NCI-H1417 (cell line): ENCODE results near the gene NUDCD3.
"Not testable (repeated sequence)": the region's sequence is repeated elsewhere in the genome, so short reads cannot be mapped to it uniquely, and the experiment has no call there.

Experiments
- DNase-seq, 3 experiments: peaks; one replicate each; lab custom pipeline; 2025; lab: John Stamatoyannopoulos, UW

The NUDCD3 gene

GRCh38 chr7:44517175-44517574 is 26.7 kb upstream of the NUDCD3 start:
- DNase-seq = no peak

- no peak for DNase-seq
Observed at GRCh38 chr7:44515590-44516268, 25.3 kb upstream of the NUDCD3 start.

GRCh38 chr7:44512736-44513135 is 22.3 kb upstream of the NUDCD3 start:
- no peak for DNase-seq

- DNase-seq = no peak
Observed at GRCh38 chr7:44511863-44512468, 21.5 kb upstream of the NUDCD3 start.

GRCh38 chr7:44511236-44511635 is 20.8 kb upstream of the NUDCD3 start:
- no peak for DNase-seq

GRCh38 chr7:44508328-44509030 is 18.0 kb upstream of the NUDCD3 start:
- no peak for DNase-seq

GRCh38 chr7:44506592-44507288 is 16.3 kb upstream of the NUDCD3 start:
- DNase-seq = not testable (repeated sequence)

GRCh38 chr7:44505595-44505994 is 15.1 kb upstream of the NUDCD3 start:
- no peak for DNase-seq

GRCh38 chr7:44498230-44498954 is 7.9 kb upstream of the NUDCD3 start:
- no peak for DNase-seq

GRCh38 chr7:44497155-44498027 is 6.9 kb upstream of the NUDCD3 start:
- no peak for DNase-seq

- no peak for DNase-seq
Observed at GRCh38 chr7:44496385-44496784, 5.9 kb upstream of the NUDCD3 start.

- DNase-seq = no peak
Observed at GRCh38 chr7:44494960-44495359, 4.5 kb upstream of the NUDCD3 start.

- no peak for DNase-seq
Observed at GRCh38 chr7:44491229-44491628, 771 bp upstream of the NUDCD3 start.

GRCh38 chr7:44489955-44490350 is 505 bp downstream of the NUDCD3 start:
- peak in 1 of 3 experiments; percentile 69 for DNase-seq

GRCh38 chr7:44488955-44489354 is 1.5 kb downstream of the NUDCD3 start:
- no peak for DNase-seq

- no peak for DNase-seq
Observed at GRCh38 chr7:44486693-44487092, 3.8 kb downstream of the NUDCD3 start.

GRCh38 chr7:44486001-44486400 is 4.5 kb downstream of the NUDCD3 start:
- DNase-seq = no peak

GRCh38 chr7:44484482-44485313 is 5.8 kb downstream of the NUDCD3 start:
- DNase-seq = no peak

GRCh38 chr7:44482502-44483485 is 7.7 kb downstream of the NUDCD3 start:
- no peak for DNase-seq
